GM10847 (cell line): Measurements from ENCODE around the gene SERPINF2.

Experiments
- POLR2A ChIP-seq: IDR thresholded peaks from 2 replicates; pipeline ENCODE4 v1.6.1; 2011; ENCODE audit not compliant: insufficient read length; ENCODE audit errors: extremely low read depth

SERPINF2 gene

DNA sequence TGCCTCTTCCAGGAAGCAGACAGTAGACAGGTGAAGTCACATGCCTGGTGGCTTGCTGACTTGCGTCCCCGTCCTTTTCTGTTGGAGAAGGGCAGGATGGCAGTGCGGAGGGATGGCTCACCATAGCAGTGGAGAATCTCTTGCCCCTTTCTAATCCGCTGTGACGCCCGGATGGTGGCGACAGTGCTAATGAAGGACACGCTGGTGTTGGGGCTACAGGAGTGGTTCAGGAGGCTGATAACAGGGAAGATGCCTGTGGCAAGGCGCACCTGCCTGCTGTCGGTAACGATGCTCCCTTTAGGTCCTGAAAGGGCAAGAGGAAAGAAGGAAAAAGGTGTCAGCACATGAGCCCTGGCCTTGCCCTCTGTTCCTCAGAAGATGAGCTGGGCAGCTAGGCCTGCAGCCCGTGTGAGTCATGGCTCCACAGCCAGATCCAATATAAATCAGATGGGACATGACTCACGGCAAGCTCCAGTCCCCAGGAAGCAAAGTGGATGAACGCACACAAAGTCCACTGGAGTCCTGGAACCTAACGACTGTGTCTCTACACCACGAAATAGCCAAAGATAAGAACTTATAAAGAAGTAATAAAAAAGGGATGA is 44.7 kb downstream of the SERPINF2 start:
- TF ChIP-seq POLR2A, result no peak

- TF ChIP-seq POLR2A, result no peak
These were observed 47.3 kb downstream of the SERPINF2 start for GRCh38 chr17:1789936-1790335.

GRCh38 chr17:1792495-1793446 is 50.1 kb downstream of the SERPINF2 start:
- no peak for TF ChIP-seq POLR2A

GRCh38 chr17:1793447-1793806 is 50.8 kb downstream of the SERPINF2 start:
- no peak for TF ChIP-seq POLR2A

DNA sequence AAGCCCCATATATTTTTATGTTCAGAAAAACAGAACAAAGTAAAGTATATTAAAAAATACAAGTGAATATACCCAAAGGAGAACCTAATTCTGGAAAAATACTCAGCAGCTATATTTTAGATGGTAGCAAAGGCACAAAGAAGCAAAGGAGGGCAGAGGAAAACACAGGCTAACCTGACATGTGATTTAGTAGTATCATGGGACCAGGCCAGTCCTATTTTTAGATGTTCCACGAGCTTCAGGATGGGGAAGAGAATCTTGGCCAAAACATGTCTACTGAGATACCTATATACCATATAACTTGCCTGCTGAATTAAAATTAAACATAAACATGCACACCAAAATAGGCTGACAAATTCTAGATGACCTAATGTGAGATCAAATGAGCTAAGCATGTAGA is 54.1 kb downstream of the SERPINF2 start:
- TF ChIP-seq POLR2A, result no peak

GRCh38 chr17:1797323-1797722 is 54.7 kb downstream of the SERPINF2 start:
- no peak for TF ChIP-seq POLR2A

DNA sequence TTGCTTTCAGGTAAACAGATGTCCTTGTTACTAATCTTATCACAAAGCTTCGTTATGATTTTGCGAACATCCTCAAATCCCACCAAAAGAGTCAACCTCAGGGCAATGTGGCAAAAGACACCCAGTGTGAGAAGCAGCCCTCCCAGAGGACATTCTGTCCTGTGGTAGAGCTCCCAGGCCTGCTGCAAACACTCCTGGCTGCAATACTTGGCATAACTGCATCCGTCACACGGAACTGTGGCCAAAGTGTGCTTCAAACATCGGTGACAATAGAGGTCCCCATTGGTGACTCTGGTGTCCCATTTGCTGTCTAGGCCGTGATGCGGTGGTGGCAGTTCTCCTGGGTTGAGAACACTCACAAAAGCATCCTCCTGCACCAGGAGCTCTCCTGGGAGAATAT is 57.6 kb downstream of the SERPINF2 start:
- no peak for TF ChIP-seq POLR2A

DNA sequence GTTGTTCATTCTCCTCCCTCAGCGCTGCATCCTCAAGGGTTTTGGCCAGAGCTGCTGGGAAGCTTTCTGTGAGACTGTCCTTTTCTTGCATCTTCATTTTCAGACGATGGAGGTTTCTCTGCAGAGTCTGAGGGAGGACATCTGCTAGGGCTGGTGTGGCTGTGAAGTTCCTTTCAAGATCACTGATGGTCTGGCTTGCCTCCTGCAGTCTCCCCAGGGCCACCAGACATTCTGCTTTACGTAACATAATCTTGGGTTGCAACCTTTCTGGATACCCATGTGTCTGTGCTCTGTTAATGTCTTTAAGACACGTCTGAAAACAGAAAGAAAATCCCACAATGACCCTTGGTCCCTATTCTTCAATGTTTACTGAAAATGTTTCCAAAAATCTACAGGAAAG is 58.0 kb downstream of the SERPINF2 start:
- no peak for TF ChIP-seq POLR2A

- TF ChIP-seq POLR2A, result no peak
These were observed 59.8 kb downstream of the SERPINF2 start for GRCh38 chr17:1802429-1802828.

DNA sequence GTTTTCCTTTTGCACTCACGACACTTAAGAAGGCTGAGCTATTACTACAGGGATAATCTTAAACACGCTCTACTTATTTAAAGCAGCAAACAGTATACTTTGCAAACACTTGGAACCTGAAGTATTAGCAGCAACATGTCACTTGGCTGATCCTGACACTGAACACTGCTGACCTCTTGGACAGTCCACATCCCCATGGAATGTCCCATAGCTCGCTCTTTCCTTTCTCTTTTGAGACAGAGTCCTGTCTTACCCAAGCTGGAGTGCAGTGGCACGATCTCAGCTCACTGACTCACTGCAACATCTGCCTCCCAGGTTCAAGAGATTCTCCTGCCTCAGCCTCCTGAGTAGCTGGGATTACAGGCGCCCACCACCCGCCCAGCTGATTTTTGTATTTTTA is 60.6 kb downstream of the SERPINF2 start:
- no peak for TF ChIP-seq POLR2A
